OCI-LY7 (cell line): ENCODE measurements around the gene UBE2U.

ENCODE experiments used
- EZH2phosphoT487 ChIP-seq: fragments of 200-600 bp; sonication (generic); IDR thresholded peaks from 2 replicates; pipeline ENCODE4 v1.6.1; 2018; ENCODE audit warnings: low read depth, borderline replicate concordance, mild to moderate bottlenecking, mixed run types, antibody characterized with exemption, low read length, moderate library complexity, mixed read lengths
- TF ChIP-seq, protein P1 (sequence below): fragments of 200-600 bp; sonication (generic); conservative IDR thresholded peaks from 2 replicates; pipeline ENCODE4 v1.5.1; 2014; ENCODE audit warnings: mild to moderate bottlenecking, antibody characterized with exemption, low read length, moderate library complexity, mixed read lengths

DNA sequence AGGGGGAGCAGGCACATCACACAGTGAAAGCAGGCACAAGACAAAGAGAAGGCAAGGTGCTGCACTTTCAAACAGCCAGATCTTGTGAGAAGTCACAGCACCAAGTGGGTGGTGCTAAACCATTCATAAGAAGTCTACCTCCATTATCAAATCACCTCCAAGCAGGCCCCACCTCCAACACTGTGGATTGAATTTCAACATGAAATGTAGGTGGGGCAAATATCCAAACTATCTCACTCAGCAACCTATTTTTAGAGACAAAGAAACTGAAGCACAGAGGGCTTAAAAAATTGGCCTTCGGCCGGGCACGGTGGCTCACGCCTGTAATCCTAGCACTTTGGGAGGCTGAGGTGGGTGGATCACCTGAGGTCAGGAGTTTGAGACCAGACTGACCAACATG, 90.4 kb downstream of the UBE2U start:
- TF ChIP-seq, protein P1, sequence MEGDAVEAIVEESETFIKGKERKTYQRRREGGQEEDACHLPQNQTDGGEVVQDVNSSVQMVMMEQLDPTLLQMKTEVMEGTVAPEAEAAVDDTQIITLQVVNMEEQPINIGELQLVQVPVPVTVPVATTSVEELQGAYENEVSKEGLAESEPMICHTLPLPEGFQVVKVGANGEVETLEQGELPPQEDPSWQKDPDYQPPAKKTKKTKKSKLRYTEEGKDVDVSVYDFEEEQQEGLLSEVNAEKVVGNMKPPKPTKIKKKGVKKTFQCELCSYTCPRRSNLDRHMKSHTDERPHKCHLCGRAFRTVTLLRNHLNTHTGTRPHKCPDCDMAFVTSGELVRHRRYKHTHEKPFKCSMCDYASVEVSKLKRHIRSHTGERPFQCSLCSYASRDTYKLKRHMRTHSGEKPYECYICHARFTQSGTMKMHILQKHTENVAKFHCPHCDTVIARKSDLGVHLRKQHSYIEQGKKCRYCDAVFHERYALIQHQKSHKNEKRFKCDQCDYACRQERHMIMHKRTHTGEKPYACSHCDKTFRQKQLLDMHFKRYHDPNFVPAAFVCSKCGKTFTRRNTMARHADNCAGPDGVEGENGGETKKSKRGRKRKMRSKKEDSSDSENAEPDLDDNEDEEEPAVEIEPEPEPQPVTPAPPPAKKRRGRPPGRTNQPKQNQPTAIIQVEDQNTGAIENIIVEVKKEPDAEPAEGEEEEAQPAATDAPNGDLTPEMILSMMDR: no peak
- TF ChIP-seq EZH2phosphoT487: no peak
